Suppressor macrophage treated with lipopolysaccharide for 1 hour (primary cell): ENCODE data around the gene EHD4.

Experiments
- DNase-seq, 3 donors: peaks; one replicate each; pipeline ENCODE4 v3.0.0-alpha.2; 2020 to 2022

EHD4 gene

DNA sequence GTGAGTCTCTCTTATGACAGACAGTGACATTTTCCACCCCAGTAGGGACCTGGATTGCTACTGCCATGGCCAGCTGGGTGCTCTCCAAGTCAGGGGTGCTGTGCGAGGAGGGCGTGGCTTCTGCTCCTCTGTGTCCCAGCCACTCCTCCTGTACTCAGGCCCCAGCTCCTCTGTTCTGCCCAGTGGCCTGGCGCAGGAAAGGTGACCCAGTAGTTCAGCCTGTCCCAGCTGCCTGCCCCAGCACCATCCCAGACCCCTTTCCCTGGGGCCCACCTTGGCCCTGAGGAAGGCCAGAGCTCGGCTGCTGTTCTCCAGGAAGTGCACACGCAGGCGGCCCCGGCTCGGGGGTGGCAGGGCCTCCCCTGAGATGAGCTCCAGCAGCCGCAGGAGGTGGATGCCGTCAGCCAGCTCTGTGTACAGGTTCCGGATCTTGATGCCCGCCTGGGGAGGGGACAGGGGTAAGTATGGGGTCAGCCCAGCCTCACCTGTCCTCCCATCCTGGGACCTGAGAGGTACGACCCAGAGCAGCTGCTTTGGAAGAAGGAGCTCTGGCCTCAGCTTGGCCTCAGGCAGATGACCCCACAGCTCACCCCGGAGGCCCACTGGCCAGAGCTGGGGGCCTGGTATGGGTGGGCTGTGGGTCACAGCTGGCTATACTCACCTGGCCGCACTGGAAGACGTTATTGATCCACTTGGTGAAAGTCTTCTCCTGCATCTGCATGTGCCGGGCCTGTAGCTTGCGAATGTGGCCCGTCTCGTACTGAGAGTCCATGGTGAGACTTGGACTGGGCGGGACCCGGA, 79.5 kb downstream of the EHD4 start:
- DNase-seq: no peak

DNA sequence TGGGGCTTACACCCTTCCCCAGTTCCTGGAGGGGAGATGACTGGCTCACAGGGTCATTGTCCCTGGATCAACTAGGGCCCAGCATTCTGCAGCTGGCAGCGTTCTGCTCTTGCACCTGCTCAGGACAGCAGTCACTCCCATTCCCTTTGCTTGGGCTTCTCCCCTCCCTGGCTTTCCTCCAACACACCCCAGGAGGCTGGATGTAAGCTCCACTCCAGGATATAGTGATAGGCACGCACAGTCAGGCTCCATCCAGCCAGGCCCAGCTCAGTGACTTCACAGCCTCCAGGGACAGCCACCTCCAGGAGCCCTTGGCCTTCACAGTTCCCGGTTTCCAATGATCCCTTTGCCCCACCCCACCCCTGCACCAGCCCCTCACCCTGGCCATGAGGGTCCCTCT, 80.4 kb downstream of the EHD4 start:
- no peak for DNase-seq

DNA sequence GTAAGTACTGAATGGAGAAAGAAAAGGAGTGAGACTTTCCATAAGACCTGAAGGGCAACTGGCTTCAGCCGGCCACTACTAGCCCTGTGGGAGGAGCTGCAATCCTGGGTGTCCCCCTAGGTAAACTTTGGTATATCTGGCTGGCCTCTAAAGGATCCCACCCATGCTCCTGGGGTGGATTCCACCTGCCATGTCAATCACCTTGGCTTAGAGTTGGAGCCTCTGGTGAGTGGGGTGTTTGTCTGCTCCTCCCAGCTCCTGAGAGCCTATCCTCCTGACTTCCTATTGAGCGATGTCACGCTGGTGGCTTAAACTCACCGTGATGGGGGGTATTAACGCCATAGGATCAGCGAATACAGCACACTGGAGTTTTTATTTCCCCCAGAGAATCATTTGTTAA, 81.1 kb downstream of the EHD4 start:
- no peak for DNase-seq

DNA sequence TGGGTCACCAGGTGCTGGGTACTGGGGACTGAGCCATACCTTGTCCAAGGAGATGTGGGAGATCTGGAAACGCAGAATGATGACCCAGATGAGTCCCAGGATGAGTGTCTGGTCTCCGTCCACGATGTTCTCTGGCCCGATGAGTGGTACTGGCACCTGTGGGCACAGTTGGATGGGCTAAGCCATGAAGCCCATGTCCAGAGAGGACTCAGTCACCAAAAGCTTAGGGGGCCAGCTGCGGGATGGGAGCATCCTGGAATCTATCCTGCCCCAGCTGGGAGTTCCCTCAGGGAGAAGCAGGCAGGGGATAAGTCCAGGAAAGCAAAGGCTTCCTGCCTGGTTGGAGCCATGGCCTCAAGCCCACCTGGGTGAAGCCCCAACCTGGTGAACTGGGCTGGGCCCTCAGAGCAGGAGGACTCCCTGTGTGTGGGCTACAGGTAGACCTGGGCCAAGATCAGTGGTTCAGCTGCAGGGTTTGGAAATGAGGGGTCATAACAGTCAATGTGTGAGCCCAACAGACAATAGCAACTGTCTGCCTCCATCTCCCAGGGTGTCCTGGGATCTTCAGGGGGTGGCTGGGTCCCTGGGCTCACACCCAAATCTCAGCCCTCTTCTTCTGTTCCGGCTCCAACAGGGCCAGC, 82.2 kb downstream of the EHD4 start:
- no peak for DNase-seq

DNA sequence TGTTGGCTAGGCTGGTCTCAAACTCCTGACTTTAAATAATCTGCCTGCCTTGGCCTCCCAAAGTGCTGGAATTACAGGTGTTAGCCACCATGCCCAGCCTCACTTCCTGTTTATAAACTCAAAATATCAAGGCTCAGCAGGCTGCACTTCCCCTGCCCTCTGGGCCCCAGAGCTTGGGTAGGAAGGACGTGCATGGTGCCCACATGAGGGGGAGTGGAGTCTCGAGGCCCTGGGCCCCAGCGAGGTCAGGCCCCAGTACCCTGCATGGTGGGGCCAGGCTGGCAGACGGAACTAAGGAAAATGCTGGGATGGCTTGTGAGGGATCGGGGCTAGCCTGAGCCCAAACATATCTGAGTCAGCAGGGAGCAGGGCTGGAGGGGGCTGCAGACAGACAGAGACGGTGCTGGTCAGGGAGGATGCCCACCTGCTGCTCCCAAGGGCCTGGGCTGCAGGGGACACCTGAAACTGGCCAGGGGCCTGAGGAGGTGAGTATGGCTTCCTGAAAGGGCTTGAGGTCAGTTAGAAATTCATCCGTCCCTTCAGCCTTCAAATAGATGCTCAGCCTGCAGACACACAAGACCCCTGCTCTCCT, 83.6 kb downstream of the EHD4 start:
- peak in 1 of 3 donors; percentile 14 for DNase-seq

DNA sequence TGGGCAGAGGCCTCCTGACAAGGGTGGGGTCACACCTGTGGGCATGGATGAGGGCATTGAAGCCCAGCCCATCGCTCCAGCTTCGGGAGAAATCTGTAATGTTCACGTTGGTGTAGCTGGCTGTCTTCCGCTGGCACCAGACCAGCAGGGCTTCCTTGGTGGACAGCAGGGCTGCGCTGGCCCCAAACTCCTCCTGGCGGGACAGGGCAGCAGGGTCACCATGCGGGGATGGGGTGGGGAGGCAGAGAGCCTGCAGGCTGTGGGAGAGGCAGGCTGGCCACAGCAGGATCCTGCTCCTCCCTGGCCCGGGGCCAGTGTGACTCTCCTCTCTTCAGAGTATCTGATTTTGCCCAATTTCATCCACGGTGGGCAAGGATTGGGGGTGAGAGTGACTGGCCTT, 84.5 kb downstream of the EHD4 start:
- no peak for DNase-seq

DNA sequence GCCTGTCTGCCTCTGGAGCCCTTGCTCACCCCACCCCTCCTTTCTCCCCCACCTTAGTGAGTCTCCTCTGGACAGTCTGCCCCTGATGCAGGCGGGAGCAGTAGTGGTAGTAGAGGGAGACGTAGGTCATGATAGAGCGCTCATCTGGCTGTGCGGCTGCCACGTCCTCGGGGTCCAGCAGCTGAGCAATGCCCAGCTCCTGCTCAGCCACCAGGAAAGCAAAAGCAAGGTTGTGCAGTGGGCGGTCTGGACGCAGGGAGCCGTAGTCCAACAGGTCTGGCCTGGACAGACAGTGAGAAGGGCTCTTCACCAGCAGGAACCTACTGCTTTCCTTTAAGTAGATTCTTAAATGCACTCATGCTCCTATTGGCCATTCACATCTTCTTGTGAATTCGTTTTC, 85.2 kb downstream of the EHD4 start:
- no peak for DNase-seq

DNA sequence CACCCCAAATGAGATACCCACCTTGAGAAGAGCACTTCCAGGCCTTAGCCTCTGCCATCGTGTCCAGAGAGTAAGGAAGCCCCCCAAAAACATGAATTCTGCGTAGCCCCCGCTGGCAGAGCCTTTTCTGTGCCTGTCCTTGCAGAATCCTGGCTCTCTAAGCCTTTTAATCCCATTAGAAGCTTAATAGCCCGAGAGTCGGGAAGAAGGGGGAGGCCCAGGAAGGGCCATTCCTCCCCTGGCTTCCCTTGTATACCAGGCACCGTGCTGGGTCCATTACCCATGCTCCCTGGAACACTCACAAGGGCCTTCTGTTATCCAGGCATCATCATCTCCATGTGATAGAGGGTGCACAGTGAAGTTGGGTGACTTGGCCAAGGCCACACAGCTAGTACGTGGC, 85.6 kb downstream of the EHD4 start:
- no peak for DNase-seq

DNA sequence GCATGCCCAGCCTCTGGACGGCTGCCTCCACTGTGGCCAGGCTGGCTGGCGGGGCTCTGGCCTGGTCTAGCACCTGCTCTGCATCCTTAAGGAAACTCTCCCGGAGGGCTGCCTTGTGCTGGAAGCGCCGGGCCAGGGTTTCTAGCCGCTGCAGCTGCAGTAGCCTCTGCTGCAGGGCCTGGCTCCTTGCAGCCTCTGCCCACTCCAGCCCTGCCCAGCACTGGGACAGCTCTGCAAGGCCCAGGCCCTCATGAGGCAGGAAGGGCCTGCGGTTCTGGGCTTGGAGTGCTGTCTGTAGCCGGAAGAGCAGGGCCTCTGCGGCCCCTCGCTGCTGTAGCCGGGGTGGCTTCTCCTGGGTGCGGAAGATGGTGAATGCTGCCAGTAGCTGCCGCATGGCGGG, 86.5 kb downstream of the EHD4 start:
- DNase-seq: no peak

DNA sequence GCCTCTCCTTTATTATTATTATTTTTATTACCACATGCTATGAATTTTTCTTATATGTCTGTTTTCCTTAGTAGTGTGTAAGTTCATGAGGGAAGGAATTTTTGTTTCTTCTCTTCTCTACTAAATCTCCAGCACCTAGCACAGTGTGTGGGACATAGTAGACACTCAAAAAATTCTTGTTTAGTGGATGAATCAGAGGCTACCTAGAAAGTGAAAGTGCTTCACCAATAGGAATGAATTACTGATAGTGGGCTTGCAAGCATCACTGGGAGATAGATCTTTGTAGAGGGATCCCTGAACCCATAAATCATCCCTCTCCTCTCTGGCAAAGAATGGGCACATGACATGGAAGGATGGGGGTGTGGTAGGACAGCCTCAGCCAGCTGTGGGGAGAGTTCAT, 87.0 kb downstream of the EHD4 start:
- no peak for DNase-seq

DNA sequence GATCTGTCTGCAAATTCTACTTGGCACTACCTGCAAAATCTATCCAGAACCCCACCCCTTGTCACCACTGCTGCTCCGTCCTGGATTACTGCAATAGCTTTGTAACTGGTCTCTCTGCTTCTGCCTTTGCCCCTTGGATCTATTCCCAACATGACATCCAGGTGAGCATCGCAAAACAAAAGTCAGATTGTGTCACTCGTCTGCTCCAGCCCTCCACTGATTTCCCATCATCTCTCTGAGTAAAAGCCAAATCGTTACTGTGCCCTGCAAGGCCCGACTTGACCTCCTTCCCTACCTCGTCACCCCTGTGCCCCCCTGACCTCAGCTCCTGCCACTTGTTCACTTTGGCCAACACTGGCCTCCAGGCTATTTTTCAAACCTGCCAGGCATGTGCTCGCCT, 87.9 kb downstream of the EHD4 start:
- DNase-seq: no peak

DNA sequence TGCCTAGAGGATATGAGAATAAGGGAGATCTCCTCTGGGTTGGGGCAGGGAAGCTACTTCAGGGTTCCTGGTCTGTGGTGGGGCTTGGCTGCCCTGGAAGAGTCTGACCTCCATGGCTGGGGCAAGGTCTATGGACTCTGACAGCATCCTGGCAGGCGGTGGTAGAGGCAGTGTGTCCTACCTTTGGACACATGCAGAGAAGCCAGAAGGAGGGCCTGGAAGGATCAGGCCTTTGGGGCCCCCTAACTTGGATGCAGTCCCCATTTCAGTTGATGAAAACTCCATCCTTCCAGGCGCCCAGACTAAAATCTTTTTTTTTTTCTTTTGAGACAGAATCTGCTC, 88.9 kb downstream of the EHD4 start:
- DNase-seq: no peak

DNA sequence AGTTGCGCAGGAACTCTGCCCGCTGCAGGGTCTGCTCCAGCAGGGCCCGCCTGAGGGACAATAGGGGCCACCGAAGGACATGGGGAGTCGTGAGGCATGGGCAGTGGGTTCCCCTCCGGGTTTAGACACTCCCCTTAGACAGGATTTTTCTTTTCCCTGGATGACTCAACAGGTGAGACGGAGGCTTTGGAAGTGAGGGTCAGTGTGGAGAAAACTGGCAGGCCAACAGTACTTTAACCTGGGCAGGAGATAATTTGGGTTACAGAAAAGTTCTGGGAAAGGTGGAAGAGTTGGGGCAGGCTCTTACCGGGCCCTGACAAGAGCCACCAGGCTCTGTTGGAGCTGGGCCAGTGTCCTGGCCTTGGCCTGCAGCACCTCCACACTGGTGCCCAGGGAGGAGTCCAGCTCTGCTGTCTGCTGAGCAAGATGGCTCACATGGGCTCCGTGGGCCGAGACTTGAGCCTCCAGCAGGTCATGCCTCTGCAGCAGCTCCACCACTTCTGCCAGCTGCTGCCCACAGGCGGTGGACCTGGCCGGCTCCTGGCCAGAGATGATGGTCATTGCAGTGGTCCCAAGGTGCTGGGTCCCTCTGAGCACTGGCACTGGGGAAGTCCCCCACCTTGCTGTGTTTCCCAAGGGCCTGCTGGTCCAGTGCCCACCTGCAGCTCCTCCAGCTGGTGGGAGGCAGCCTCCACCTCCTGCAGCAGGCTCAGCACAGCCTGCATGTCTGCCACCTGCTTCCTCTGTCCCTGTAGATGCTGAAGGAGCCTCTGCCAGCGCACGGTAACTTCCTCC, 89.5 kb downstream of the EHD4 start:
- no peak for DNase-seq

DNA sequence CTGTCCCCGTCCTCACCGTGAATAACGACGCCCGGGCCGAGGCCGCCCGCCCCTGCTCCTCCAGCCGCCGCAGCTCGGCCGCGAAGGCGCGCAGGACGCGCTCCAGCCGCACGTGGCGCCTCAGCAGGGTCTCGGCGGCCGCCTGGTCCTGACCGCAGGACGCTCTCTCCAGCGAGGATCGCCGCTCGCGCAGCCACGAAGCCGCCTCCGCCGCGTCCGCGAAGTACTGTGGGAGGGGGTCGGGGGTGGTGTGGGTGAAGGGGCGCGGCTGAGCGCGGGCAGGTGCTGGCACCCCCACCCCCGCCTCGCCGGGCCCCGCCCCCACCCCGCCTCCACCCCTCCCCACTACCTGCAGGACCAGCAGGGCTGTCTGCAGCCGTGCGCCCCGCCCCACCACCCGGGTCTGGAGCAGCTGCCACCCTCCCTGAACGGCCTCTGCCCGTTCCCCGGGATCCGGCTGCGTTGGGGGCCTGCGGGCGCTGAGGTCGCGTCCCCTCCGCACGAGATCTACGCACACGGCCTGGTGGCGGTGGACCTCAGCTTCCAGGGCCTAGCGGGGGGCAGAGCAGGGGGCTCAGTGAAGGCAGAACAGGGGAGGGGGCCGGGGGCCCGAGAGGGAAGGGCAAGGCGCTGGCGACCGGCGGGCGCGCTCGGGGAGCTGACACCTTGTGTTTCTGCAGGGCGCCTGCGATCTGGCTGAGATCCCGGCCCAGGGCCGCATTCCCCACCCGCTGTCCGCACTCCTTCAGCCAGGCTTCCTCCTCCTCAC, 90.3 kb downstream of the EHD4 start:
- DNase-seq: peak in 1 of 3 donors; percentile 4

DNA sequence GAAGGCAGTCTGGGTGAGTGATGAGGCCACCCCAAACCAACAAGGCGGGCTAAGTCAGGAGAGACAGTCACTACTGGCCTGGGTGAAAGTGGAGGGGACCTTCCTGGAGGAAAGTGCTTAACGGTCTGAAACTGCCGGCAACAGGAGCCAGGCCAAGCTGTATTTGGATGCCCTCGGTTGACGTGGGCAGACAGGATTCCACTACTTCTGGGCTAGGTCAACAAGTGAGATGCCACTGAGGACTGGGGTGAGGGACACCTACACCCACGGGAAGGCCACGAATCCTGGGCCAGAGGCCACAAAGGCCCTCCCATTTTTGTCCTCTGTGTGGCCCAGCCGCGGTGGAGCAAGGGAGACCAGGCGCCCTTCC, 90.8 kb downstream of the EHD4 start:
- no peak for DNase-seq

DNA sequence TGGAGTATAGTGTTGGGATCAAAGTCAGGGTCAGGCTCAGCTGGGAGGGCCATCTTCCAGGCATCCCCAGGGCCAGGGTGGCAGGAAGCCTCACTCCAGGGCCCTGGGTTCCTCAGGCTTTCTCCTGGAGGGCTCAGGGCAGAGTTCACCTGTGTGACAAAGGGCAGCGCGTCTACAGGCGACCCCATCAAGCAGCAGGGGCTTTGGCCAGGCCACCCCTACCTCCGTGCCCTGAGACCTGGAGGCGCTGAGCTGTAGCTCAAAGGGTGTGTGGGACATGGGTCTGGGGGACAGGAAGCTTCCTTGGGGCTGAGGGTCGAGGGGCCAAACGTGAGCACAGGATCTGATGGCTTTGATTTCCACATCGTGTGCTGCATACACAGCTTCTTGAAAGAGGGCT, 91.3 kb downstream of the EHD4 start:
- no peak for DNase-seq

DNA sequence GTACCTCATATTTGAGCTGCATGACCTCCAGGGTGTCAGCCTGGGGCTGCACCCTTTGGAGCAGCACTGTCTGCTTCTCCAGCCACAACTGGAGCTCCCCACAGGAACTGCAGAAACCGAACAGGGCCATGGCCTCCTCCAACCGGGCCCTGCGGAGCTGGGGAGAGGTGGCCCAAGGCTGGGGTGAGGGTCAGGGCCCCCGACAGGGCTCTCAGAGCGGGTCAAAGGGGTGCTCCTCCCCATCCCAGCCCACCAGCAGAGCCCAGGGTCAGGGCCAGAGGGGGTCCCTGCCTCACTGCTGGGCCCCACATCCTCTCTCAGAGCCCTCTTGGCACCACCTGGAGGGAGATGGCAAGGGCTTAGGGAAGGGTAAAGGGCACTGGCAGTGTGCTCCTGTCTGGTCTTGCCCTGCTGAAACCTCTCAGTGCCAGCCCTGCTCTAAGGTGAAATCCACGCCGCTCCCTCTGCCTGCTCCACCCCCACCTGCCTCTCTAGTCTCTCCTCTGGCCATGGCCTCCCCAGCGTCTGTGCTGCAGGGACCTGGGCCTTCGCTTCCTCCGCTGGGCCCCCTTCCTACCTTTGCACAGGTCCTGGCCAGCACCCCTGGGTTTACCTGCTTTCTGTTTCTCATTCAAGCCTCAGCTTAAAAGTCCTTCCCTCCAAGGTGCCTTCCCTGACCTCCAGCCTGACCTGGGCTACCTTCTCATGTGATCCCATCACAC, 92.0 kb downstream of the EHD4 start:
- DNase-seq: no peak

DNA sequence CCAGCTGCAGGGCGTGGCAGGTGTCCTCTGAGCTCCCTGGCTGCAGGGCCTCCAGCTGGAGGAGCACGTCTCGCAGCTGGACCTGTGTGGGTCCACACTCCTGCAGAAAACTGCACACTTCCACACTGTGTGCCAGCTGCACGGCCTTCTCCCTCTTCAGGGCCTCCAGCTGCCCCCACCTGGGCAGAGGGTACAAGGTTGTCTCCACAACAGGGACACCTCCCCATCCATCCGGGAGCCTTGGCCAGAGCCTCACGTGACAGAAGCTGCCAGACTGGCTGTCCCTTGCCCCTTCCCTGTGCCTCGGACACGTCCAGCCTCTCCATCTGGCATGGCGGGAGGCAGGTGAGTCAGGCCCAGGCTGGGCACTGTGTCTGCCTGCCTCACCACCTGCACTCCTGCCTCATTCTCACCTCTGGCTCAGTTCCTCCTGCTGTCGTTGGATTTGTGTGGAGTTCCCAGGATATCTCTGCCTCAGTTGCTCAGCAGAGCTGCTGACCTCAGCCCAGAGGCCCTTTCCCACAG, 93.0 kb downstream of the EHD4 start:
- no peak for DNase-seq

DNA sequence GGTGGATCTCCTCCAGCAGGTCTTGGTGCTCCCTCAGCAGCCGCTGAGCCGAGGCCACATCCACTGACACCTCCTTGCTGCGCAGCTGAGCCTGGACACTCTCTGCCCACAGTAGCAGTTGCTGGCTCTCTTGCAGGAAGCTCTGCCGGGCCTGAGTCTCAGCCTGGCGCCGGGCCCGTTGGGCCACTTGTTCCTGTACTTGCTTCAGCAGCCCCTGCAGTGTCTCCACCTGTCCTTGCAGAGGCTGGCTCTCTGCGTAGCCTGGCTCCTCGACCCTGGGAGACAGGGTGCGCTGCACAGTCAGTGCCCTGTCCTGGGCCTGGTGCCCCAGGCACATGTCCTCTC, 94.0 kb downstream of the EHD4 start:
- DNase-seq: no peak

DNA sequence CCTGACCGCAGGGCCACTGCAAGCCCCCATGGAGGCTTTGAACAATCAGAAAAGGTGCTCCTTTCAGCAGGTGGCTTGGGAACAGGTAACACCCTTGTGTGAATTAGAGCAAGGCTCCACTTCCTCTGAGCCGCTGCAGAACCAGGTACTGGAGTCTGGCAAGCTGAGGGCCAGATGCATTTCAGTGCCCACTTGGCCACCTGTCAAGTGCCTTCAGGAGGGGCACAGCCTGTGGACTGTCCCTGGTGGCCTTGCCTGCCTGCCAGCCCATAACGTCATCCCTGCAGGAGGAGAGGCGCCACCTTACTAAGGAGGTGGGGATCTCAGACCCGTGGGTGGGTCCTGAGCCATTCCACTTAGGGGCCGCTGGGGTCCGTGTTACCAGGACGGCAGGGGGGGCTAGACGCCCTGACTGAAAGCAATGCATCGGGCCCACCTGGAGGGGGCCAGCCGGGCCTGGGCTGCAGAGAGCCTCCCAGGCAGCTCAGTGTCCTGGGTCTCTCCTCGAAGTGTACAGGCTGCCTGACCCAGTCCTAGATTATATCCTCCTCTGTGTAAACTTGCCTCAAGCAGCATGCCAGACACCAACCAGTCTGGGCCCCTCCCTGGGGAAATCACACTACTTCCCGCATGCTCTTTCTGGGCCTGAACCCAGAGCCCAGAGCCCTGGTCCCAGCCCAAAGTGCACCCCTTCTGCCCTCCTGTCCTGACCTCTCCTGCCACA, 94.6 kb downstream of the EHD4 start:
- DNase-seq: no peak

DNA sequence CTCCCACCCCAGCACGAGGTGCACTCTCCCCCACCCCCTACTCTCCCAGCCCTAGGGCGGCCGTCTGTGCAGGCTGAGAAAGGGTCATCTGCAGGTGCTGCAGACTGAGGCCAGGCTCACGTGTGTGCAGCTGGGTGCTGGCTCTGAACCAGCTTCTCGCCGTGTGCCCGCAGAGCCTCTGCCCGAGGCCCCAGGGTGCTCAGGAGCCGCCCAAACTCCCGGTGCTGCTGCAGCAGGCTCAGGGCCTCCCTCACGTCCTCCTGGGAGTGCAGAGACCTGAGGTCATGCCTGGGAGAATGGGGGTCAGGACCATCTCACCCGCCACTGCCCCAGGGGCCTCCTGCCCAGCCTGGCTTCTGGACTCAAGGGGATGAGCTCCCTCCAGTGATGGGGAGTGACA, 95.7 kb downstream of the EHD4 start:
- DNase-seq: no peak
